ENCODE results near the gene ABHD6.
"Not testable (repeated sequence)": the region's sequence is repeated elsewhere in the genome, so short reads cannot be mapped to it uniquely, and the experiment has no call there.

The ABHD6 gene

DNA sequence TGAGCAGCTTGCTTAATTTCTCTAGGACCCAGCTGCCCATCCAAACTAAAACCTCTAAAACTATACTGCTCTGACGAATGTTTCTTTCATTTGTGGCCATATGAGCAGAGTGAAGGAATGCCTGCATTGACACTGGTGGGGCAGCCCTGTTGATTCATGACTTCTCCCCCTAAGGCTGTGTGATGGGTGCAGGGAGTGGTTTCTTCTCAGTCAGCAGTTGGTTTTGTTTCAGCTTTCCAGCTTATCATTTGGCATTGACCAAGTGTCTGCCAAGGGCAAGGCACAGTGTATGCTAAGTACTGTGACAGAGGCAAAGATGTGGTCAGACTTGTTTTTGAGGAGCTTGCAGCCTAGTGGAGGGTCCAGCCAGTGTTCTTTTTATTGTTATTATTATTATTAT lies 4.7 kb downstream of the ABHD6 start:
- H3K27ac ChIP-seq (ENCODE audit: low read length): no peak overlapping the region
- H3K4me3 ChIP-seq (ENCODE audit: low read length): no peak overlapping the region
- H2AFZ ChIP-seq (ENCODE audit: low read length): no peak overlapping the region
- H3K9me2 ChIP-seq (replicated peaks; ENCODE audit: insufficient read depth, low read length): no peaks in the 10 kb centered on the region
- no peak overlapping the region for H3K9ac ChIP-seq (ENCODE audit: low read length)
- no peaks in the 10 kb centered on the region for H3K36me3 ChIP-seq (replicated peaks; ENCODE audit: insufficient read depth, low read length)
- no peaks in the 10 kb centered on the region for H4K20me1 ChIP-seq (ENCODE audit: insufficient read depth, low read length)
- H3K27me3 ChIP-seq (replicated peaks; ENCODE audit: insufficient read depth, low read length): no peaks in the 10 kb centered on the region
- no peaks in the 10 kb centered on the region for H3K79me2 ChIP-seq (ENCODE audit: low read length)
- no peak for DNase-seq
- peaks cover 3% of the 10 kb centered on the region; the same call in 1 of the 2 replicates for H3F3A ChIP-seq (ENCODE audit: insufficient read depth, low read length)
- no peaks in the 10 kb centered on the region for H3K9me3 ChIP-seq (replicated peaks; ENCODE audit: insufficient read depth, low read length)
- TF ChIP-seq, protein P1, sequence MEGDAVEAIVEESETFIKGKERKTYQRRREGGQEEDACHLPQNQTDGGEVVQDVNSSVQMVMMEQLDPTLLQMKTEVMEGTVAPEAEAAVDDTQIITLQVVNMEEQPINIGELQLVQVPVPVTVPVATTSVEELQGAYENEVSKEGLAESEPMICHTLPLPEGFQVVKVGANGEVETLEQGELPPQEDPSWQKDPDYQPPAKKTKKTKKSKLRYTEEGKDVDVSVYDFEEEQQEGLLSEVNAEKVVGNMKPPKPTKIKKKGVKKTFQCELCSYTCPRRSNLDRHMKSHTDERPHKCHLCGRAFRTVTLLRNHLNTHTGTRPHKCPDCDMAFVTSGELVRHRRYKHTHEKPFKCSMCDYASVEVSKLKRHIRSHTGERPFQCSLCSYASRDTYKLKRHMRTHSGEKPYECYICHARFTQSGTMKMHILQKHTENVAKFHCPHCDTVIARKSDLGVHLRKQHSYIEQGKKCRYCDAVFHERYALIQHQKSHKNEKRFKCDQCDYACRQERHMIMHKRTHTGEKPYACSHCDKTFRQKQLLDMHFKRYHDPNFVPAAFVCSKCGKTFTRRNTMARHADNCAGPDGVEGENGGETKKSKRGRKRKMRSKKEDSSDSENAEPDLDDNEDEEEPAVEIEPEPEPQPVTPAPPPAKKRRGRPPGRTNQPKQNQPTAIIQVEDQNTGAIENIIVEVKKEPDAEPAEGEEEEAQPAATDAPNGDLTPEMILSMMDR (IDR thresholded peaks at IDR 0.05; ENCODE audit: low read length): no peak
- TF ChIP-seq EZH2phosphoT487 (IDR thresholded peaks at IDR 0.05; ENCODE audit: low read length): no peak
- TF ChIP-seq EZH2 (optimal IDR thresholded peaks at IDR 0.05; ENCODE audit: low read depth, low read length): no peak
- H3K4me1 ChIP-seq (ENCODE audit: low read length): peaks cover 12% of the 10 kb centered on the region
- no peak overlapping the region for H3K4me2 ChIP-seq (ENCODE audit: low read depth, low read length)

DNA sequence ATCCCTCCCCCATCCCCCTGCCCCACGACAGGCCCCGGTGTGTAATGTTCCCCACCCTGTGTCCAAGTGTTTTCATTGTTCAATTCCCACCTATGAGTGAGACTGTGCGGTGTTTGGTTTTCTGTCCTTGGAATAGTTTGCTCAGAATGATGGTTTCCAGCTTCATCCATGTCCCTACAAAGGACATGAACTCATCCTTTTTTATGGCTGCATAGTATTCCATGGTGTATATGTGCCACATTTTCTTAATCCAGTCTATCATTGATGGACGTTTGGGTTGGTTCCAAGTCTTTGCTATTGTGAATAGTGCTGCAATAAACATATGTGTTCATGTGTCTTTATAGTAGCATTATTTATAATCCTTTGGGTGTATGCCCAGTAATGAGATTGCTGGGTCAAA lies 5.3 kb downstream of the ABHD6 start:
- not testable (repeated sequence) for H3K27ac ChIP-seq (ENCODE audit: low read length); H3K4me3 ChIP-seq (ENCODE audit: low read length); H2AFZ ChIP-seq (ENCODE audit: low read length); H3K9ac ChIP-seq (ENCODE audit: low read length); DNase-seq; H3K36me3 ChIP-seq (replicated peaks; ENCODE audit: insufficient read depth, low read length); H3K79me2 ChIP-seq (ENCODE audit: low read length); H3F3A ChIP-seq (ENCODE audit: insufficient read depth, low read length); H3K4me2 ChIP-seq (ENCODE audit: low read depth, low read length); H3K9me3 ChIP-seq (replicated peaks; ENCODE audit: insufficient read depth, low read length); H3K27me3 ChIP-seq (replicated peaks; ENCODE audit: insufficient read depth, low read length); H3K9me2 ChIP-seq (replicated peaks; ENCODE audit: insufficient read depth, low read length); H4K20me1 ChIP-seq (ENCODE audit: insufficient read depth, low read length)
- peaks cover 12% of the 10 kb centered on the region for H3K4me1 ChIP-seq (ENCODE audit: low read length)

DNA sequence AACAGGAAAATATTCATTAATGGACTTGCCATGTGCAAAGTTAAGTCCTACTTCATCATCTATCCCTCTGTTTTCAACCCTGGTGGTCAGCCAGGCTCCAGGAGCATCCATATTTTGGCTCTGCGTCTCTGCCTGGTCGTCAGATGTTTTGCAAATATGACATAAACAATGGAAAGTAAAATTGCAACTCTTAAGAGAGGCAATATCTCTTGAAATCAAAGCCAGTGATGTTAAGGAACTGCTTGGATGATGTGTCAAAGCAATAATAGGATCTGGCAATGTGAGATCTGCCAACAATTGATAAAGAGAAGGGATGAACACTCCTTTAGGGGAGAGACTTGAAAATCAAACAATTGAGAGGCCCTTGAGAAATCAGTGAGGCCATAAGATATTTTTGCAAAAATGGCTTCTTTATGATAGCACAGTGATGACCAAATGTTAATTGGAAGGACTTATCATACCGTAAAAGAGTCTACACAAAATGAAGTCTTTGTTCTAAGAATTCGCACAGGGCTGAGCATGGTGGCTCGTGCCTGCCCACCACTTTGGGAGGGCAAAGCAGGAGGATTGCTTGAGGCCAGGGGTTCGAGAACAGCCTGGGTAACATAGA lies 6.5 kb downstream of the ABHD6 start:
- H3K9me2 ChIP-seq (replicated peaks; ENCODE audit: insufficient read depth, low read length): no peaks in the 10 kb centered on the region
- H4K20me1 ChIP-seq (ENCODE audit: insufficient read depth, low read length): no peaks in the 10 kb centered on the region
- H2AFZ ChIP-seq (ENCODE audit: low read length): no peak overlapping the region
- no peaks in the 10 kb centered on the region for H3K9me3 ChIP-seq (replicated peaks; ENCODE audit: insufficient read depth, low read length)
- no peak overlapping the region for H3K4me2 ChIP-seq (ENCODE audit: low read depth, low read length)
- no peak overlapping the region for H3K27ac ChIP-seq (ENCODE audit: low read length)
- TF ChIP-seq, protein P1 (IDR thresholded peaks at IDR 0.05; ENCODE audit: low read length): no peak
- TF ChIP-seq EZH2phosphoT487 (IDR thresholded peaks at IDR 0.05; ENCODE audit: low read length): no peak
- TF ChIP-seq EZH2 (optimal IDR thresholded peaks at IDR 0.05; ENCODE audit: low read depth, low read length): no peak
- H3K27me3 ChIP-seq (replicated peaks; ENCODE audit: insufficient read depth, low read length): no peaks in the 10 kb centered on the region
- H3K4me3 ChIP-seq (ENCODE audit: low read length): no peak overlapping the region
- peaks cover 12% of the 10 kb centered on the region for H3K4me1 ChIP-seq (ENCODE audit: low read length)
- DNase-seq: no peak
- no peak overlapping the region for H3K9ac ChIP-seq (ENCODE audit: low read length)
- H3F3A ChIP-seq (ENCODE audit: insufficient read depth, low read length): no peaks in the 10 kb centered on the region
- no peaks in the 10 kb centered on the region for H3K79me2 ChIP-seq (ENCODE audit: low read length)
- no peaks in the 10 kb centered on the region for H3K36me3 ChIP-seq (replicated peaks; ENCODE audit: insufficient read depth, low read length)

- Histone ChIP-seq H3K79me2 (ENCODE audit: low read length) (no peaks in the 10 kb centered on the region), H3K9me3 (replicated peaks; ENCODE audit: insufficient read depth, low read length) (no peaks in the 10 kb centered on the region), H2AFZ (ENCODE audit: low read length) (no peak overlapping the region), H3K27ac (ENCODE audit: low read length) (no peak overlapping the region), H3F3A (ENCODE audit: insufficient read depth, low read length) (no peaks in the 10 kb centered on the region), H3K4me2 (ENCODE audit: low read depth, low read length) (no peak overlapping the region), H3K9ac (ENCODE audit: low read length) (no peak overlapping the region), H3K4me3 (ENCODE audit: low read length) (no peak overlapping the region), H3K9me2 (replicated peaks; ENCODE audit: insufficient read depth, low read length) (no peaks in the 10 kb centered on the region), H4K20me1 (ENCODE audit: insufficient read depth, low read length) (no peaks in the 10 kb centered on the region), H3K36me3 (replicated peaks; ENCODE audit: insufficient read depth, low read length) (no peaks in the 10 kb centered on the region), H3K4me1 (ENCODE audit: low read length) (peaks cover 6% of the 10 kb centered on the region), H3K27me3 (replicated peaks; ENCODE audit: insufficient read depth, low read length) (no peaks in the 10 kb centered on the region)
- TF ChIP-seq EZH2phosphoT487 (IDR thresholded peaks at IDR 0.05; ENCODE audit: low read length) (no peak), EZH2 (optimal IDR thresholded peaks at IDR 0.05; ENCODE audit: low read depth, low read length) (no peak)
- TF ChIP-seq, protein P1 (IDR thresholded peaks at IDR 0.05; ENCODE audit: low read length): no peak
- no peak for DNase-seq
Measured at GRCh38 chr3:58246148-58247047, 8.8 kb downstream of the ABHD6 start.

Data from MM.1S (cell line).